Bronchial epithelial cell (primary cell): Measurements from ENCODE around the gene SCARF2. TPM values are rescaled to one million over a fixed set of nuclear protein-coding genes. Genes with fewer than 3 reads are reported as not detected.
"Not testable (repeated sequence)": the region's sequence is repeated elsewhere in the genome, so short reads cannot be mapped to it uniquely, and the experiment has no call there.

Experiments used
- DNase-seq: peaks from one replicate; pipeline ENCODE4 v3.0.0-alpha.2; 2010; ENCODE audit warnings: low read depth
- FAIRE-seq: peaks from 2 replicates; lab custom pipeline; 2011; peaks lifted over from hg19 to GRCh38; lab: Jason Lieb, UNC
- H3K27me3 ChIP-seq: 2 replicates; pipeline ENCODE4 v1.5.1; 2011; ENCODE audit warnings: low read length; ENCODE audit not compliant: control insufficient read depth, insufficient read depth
- H3K36me3 ChIP-seq: 2 replicates; pipeline ENCODE4 v1.5.1; 2011; ENCODE audit warnings: low read length; ENCODE audit not compliant: control insufficient read depth, insufficient read depth
- H3K4me3 ChIP-seq: 2 replicates; pipeline ENCODE4 v1.5.1; 2011; ENCODE audit warnings: mild to moderate bottlenecking, low read depth, low read length, control low read depth
- total RNA-seq: library from RNA; depleted of rRNA; stranded (reverse); fragments of >200 nt; gene quantifications from 2 replicates; pipeline ENCODE4 v1.2.1, GENCODE V29; 2014
- TF ChIP-seq, protein P1 (sequence below): IDR thresholded peaks from 2 replicates; pipeline ENCODE4 v1.5.1; 2011; ENCODE audit warnings: mild to moderate bottlenecking, moderate library complexity, low read length, control low read depth, inconsistent platforms; ENCODE audit not compliant: insufficient read depth, severe bottlenecking

SCARF2 gene
- total RNA-seq, 1 donor from 2014 or later: 0.53 TPM

GRCh38 chr22:20396639-20397038 is 41.0 kb downstream of the SCARF2 start:
- FAIRE-seq (no peak), DNase-seq (no peak)
- H3K36me3 ChIP-seq: peaks cover 5% of the 10 kb centered on the region
- TF ChIP-seq, protein P1, sequence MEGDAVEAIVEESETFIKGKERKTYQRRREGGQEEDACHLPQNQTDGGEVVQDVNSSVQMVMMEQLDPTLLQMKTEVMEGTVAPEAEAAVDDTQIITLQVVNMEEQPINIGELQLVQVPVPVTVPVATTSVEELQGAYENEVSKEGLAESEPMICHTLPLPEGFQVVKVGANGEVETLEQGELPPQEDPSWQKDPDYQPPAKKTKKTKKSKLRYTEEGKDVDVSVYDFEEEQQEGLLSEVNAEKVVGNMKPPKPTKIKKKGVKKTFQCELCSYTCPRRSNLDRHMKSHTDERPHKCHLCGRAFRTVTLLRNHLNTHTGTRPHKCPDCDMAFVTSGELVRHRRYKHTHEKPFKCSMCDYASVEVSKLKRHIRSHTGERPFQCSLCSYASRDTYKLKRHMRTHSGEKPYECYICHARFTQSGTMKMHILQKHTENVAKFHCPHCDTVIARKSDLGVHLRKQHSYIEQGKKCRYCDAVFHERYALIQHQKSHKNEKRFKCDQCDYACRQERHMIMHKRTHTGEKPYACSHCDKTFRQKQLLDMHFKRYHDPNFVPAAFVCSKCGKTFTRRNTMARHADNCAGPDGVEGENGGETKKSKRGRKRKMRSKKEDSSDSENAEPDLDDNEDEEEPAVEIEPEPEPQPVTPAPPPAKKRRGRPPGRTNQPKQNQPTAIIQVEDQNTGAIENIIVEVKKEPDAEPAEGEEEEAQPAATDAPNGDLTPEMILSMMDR: no peak
- no peaks in the 10 kb centered on the region for H3K27me3 ChIP-seq
- H3K4me3 ChIP-seq: no peak overlapping the region

GRCh38 chr22:20395907-20396287 is 41.7 kb downstream of the SCARF2 start:
- Histone ChIP-seq H3K4me3 (no peak overlapping the region), H3K36me3 (peaks cover 2% of the 10 kb centered on the region), H3K27me3 (no peaks in the 10 kb centered on the region)
- TF ChIP-seq, protein P1: no peak
- DNase-seq: no peak
- FAIRE-seq: no peak

DNA sequence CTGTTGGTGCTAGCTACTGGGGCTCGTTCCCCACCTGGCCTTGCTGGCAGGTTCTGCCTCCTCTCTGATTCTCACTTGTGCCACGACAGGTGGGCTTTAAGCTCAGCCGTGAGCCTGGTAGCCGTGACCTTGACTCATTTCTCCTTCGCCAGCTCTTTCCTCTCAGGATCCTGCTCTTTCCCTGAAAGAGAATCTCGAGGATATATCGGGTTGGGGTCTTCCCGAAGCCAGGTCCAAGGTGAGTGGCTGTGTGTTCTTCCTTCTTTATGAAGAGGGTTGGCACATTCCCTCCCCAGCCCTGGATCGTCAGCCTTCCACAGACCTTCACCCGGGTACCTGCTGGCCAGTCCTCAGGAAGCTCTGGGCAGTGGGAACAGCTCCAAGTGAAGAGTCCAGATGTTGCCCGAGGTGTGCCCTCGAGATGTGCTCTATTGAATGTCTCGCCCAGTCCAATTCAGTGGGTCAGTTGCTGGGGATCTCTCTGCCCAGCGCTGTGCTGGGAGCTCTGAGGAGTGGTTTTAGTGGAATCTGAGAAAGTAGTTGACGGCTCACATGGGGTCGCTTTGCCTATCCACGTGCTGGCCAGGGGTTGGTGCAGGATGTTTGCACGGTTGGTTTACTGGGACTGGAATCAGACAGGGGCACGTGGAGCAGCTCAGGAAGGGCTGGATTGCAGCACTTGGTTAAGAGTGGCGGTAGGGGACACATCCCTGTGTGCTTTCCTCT is 42.3 kb downstream of the SCARF2 start:
- no peaks in the 10 kb centered on the region for H3K27me3 ChIP-seq
- FAIRE-seq (peak; percentile 40), DNase-seq (no peak)
- TF ChIP-seq, protein P1: no peak
- H3K4me3 ChIP-seq: no peak overlapping the region
- H3K36me3 ChIP-seq: peaks cover under 1% of the 10 kb centered on the region

DNA sequence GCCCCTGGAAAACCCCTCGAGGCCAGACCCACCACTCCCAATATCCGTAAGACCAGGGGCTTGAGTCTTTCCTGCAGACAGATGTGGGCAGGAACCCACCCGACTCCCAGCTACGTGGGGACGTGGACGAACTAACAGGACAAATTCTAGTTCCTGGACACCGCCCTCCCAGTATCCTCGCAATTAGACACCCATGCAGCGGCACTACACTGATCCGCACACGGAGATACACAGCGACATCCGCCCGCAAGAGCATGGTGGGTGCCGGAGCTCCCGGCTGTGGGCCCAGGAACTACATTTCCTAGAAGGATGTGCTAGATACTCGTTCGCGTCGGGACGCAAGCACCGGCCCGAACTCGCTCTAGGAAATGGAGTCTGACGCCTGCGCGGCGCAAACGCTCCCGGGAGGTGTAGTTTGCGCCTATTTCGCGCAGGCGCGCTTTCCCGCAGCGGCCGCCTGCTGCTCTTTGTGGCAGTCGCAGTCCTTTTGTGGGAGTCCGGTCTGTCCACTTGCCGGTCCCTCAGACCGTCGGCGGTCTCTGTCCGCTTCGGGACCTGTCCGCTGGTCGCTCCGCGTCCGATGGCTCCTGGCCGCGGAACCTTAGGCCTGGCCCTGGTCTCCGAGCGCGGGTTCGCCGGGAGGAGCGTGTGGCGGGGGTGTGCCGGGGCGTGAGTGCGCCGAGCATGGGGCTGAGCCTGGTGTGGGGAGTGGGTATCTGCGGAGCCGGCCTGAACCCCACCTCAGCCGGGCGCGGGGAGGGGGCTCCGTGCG is 43.7 kb downstream of the SCARF2 start, which contains the start of gene ZNF74:
TSS of gene ZNF74 (plus strand) at position 447 of the 772 bp plus-strand sequence. CDS start 478 bp downstream, outside the sequence.
- Histone ChIP-seq H3K36me3 (no peaks in the 10 kb centered on the region), H3K4me3 (peak within 1 kb of the TSS; percentile 64), H3K27me3 (no peaks in the 10 kb centered on the region)
- DNase-seq (peak; percentile 82), FAIRE-seq (no peak)
- TF ChIP-seq, protein P1: no peak

DNA sequence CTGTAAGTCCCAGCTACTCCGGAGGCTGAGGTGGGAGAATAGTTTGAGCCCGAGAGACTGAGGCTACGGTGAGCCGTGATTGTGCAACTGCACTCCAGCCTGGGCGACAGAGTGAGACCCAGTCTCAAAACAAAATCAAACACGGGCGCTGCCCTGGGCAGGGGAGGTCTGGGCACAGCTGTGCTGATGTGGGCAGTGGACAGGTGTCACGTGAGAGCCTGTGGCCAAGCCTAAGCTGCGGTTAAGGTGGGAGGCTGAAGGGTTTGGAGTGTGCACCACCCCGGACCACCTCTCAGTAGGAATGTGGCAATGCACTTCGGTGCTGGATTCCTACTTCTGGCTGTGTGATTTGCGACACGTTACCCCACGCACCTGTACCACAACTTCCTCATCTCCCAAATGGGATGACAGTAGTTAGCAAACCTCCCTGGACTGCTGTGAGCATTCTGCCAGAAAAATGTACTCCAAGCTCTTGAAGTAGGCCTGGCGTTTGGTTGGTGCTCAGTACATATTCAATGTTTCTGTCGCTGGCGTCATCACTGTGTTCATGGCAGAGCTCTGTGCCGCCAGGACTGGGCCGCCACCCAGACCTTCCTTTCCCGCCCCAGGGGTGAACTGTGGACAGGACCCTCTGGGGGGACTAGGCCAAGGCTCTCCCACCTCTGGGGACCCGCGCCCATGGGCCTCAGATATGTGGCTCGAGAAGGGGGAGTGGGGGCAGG is 44.5 kb downstream of the SCARF2 start:
- no peak for DNase-seq
- FAIRE-seq: no peak
- TF ChIP-seq, protein P1: no peak
- Histone ChIP-seq H3K27me3 (no peaks in the 10 kb centered on the region), H3K4me3 (peak overlapping the region; percentile 64), H3K36me3 (no peaks in the 10 kb centered on the region)

DNA sequence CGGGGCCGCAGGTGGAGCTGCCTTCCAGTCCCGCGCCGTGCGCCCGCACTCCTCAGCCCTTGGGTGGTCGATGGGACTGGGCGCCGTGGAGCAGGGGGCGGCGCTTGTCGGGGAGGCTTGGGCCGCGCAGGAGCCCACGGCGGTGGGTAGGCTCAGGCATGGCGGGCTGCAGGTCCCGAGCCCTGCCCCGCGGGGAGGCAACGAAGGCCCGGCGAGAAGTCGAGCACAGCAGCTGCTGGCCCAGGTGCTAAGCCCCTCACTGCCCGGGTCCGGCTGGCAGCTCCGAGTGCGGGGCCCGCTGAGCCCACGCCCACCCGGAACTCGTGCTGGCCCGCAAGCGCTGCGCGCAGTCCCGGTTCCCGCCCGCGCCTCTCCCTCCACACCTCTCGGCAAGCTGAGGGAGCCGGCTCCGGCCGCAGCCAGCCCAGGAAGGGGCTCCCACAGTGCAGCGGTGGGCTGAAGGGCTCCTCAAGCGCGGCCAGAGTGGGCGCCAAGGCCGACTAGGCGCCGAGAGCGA is 45.2 kb downstream of the SCARF2 start:
- not testable (repeated sequence) for FAIRE-seq, DNase-seq

More for the DNA sequence above, 45.2 kb downstream of the SCARF2 start:
- H3K27me3 ChIP-seq, H3K4me3 ChIP-seq, H3K36me3 ChIP-seq: not testable (repeated sequence)
